ENCODE measurements around the gene C1QTNF1. TPM values are rescaled to one million over a fixed set of nuclear protein-coding genes. Genes with fewer than 3 reads are reported as not detected.
"Not testable (repeated sequence)": the region's sequence is repeated elsewhere in the genome, so short reads cannot be mapped to it uniquely, and the experiment has no call there.

The C1QTNF1 gene
- total and polyA plus RNA-seq, 4 donors = 7.4 to 84.5 (median 30.0) TPM

DNA sequence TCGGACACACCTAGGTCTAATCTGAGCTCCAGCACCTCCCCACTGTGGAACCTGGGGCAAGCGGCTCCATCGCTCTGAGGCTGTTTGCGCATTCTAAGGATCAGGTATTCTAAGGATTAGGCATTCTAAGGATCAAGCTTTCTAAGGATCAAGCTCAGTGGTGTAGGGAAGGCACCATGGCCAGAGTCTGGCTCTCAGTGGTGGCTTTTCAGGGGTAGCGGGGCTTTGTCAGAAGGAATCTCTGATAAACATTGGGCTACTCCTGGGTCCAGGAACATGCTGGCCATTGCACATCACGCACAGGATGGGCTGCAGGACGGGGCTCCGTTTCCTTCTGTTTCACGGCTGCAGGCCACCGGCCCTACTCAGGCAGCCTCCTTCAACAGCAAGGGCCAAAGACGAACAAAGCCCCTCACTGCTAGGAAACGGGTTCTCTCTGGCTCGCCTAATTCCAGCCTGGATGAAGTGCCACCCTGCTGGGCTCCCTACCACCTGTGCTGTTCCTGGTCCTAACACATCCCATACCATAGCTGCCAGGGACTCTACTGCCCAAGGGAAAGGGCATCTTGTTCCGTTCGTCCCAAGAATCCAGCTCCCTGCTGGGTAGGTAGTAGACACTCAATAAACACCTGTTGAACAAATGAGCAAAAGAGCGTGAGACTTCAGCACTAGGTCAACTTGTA, 5.5 kb downstream of the C1QTNF1 start:
- Histone ChIP-seq H3K27ac (ENCODE audit: low read depth in 1 of 2, low read length in 1 of 2) (no peak overlapping the region), H3K9ac (ENCODE audit: insufficient read depth in 1 of 2, low read length in 2 of 2) (no peak overlapping the region), H3K27me3 (ENCODE audit: control insufficient read depth in 3 of 3, insufficient read depth in 3 of 3, low read length in 2 of 3) (peaks cover 0 to 39% (median 9%) of the 10 kb centered on the region in 3 donors), H3K36me3 (ENCODE audit: control insufficient read depth in 4 of 4, insufficient read depth in 4 of 4, low read length in 4 of 4) (no peaks in the 10 kb centered on the region), H3K4me1 (ENCODE audit: control insufficient read depth in 5 of 5, insufficient read depth in 5 of 5, low read length in 5 of 5) (peaks cover 4 to 27% (median 10%) of the 10 kb centered on the region in 5 donors), H3K9me3 (ENCODE audit: control insufficient read depth in 4 of 4, insufficient read depth in 3 of 4, low read length in 3 of 4) (peaks cover 0 to 2% (median 0%) of the 10 kb centered on the region in 4 donors), H3K4me3 (no peak overlapping the region)
- DNase-seq = no peak
- TF ChIP-seq, protein P1, sequence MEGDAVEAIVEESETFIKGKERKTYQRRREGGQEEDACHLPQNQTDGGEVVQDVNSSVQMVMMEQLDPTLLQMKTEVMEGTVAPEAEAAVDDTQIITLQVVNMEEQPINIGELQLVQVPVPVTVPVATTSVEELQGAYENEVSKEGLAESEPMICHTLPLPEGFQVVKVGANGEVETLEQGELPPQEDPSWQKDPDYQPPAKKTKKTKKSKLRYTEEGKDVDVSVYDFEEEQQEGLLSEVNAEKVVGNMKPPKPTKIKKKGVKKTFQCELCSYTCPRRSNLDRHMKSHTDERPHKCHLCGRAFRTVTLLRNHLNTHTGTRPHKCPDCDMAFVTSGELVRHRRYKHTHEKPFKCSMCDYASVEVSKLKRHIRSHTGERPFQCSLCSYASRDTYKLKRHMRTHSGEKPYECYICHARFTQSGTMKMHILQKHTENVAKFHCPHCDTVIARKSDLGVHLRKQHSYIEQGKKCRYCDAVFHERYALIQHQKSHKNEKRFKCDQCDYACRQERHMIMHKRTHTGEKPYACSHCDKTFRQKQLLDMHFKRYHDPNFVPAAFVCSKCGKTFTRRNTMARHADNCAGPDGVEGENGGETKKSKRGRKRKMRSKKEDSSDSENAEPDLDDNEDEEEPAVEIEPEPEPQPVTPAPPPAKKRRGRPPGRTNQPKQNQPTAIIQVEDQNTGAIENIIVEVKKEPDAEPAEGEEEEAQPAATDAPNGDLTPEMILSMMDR (IDR thresholded peaks at IDR 0.05; ENCODE audit: control extremely low read depth, extremely low read depth) = no peak
- WGBS, 2 donors = 90 to 94% methylated on average over 16 of the region's 16 CpGs
- no peak for ATAC-seq (ENCODE audit: insufficient read depth, low FRiP score)

DNA sequence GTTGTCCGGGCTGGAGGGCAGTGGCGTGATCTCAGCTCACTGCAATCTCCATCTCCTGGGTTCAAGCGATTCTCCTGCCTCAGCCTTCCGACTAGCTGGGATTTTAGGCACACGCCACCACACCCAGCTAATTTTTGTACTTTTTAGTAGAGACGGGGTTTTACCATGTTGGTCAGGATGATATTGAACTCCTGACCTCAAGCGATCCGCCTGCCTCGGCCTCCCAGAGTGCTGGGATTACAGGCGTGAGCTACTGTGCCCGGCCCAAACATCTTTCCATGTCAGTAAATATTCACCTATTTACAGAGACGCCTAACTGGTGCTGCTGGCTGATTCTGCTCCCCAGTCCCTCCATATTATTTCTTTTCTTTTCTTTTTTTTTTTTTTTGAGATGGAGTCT, 6.7 kb downstream of the C1QTNF1 start:
- H3K27me3 ChIP-seq (ENCODE audit: control insufficient read depth in 3 of 3, insufficient read depth in 3 of 3, low read length in 2 of 3) = peaks cover 0 to 29% (median 6%) of the 10 kb centered on the region in 3 donors
- not testable (repeated sequence) for H3K36me3 ChIP-seq (ENCODE audit: control insufficient read depth in 4 of 4, insufficient read depth in 4 of 4, low read length in 4 of 4); H3K4me3 ChIP-seq; ATAC-seq (ENCODE audit: insufficient read depth, low FRiP score); DNase-seq; H3K9me3 ChIP-seq (ENCODE audit: control insufficient read depth in 4 of 4, insufficient read depth in 3 of 4, low read length in 3 of 4); H3K27ac ChIP-seq (ENCODE audit: low read depth in 1 of 2, low read length in 1 of 2); H3K9ac ChIP-seq (ENCODE audit: insufficient read depth in 1 of 2, low read length in 2 of 2)
- 94 to 95% methylated on average over 12 of the region's 12 CpGs for WGBS, 2 donors
- H3K4me1 ChIP-seq (ENCODE audit: control insufficient read depth in 5 of 5, insufficient read depth in 5 of 5, low read length in 5 of 5) = peaks cover 4 to 21% (median 10%) of the 10 kb centered on the region in 5 donors

DNA sequence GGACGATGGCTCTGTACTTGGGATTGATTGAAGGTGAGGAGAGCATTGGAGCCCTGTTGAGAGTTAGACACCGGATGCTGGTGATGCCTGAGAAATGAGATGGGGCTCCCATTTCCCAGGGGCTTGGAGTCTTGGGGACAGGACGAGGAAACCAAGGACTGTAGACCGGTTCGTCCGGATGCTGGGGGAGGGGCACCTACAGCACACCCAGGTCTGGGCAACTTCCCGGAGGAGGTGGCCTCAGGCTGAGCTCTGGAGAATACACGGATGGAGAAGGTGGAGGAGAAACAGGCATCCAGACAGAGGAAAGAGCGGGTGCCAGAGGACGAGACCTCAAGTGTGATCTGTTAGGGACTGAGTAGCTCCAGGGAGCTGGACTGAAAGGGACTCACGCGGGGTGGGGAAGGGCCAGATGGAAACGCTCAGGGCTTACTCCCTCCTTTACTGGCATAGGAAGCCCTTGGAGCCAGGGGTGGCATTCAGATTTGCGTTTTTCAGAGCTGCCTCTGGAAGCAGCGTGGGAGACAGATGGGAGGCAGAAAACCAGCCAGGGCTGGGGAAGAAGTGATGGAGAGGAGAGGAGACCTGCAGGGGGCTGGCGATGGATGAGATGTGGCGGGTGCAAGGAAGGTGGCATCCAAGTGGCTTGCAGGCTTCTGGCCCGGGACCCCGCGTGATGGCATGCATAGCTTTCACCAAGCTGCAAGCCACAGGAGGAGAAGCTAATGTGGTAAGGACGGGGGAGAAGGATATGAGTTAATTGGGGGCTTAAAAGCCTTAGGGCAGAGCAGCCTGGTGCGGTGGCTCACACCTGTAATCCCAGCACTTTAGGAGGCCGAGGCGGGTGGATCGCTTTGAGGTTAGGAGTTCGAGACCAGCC, 8.3 kb downstream of the C1QTNF1 start:
- TF ChIP-seq, protein P1 (IDR thresholded peaks at IDR 0.05; ENCODE audit: control extremely low read depth, extremely low read depth) = no peak
- Histone ChIP-seq H3K4me3 (no peak overlapping the region), H3K27ac (ENCODE audit: low read depth in 1 of 2, low read length in 1 of 2) (no peak overlapping the region), H3K27me3 (ENCODE audit: control insufficient read depth in 3 of 3, insufficient read depth in 3 of 3, low read length in 2 of 3) (peaks cover 0 to 17% (median 2%) of the 10 kb centered on the region in 3 donors), H3K9ac (ENCODE audit: insufficient read depth in 1 of 2, low read length in 2 of 2) (no peak overlapping the region), H3K36me3 (ENCODE audit: control insufficient read depth in 4 of 4, insufficient read depth in 4 of 4, low read length in 4 of 4) (no peaks in the 10 kb centered on the region), H3K9me3 (ENCODE audit: control insufficient read depth in 4 of 4, insufficient read depth in 3 of 4, low read length in 3 of 4) (peaks cover 0 to 2% (median 0%) of the 10 kb centered on the region in 4 donors), H3K4me1 (ENCODE audit: control insufficient read depth in 5 of 5, insufficient read depth in 5 of 5, low read length in 5 of 5) (peaks cover 1 to 14% (median 7%) of the 10 kb centered on the region in 5 donors)
- DNase-seq (no peak), ATAC-seq (ENCODE audit: insufficient read depth, low FRiP score) (no peak)
- WGBS, 2 donors = 87 to 91% methylated on average over 26 of the region's 26 CpGs

DNA sequence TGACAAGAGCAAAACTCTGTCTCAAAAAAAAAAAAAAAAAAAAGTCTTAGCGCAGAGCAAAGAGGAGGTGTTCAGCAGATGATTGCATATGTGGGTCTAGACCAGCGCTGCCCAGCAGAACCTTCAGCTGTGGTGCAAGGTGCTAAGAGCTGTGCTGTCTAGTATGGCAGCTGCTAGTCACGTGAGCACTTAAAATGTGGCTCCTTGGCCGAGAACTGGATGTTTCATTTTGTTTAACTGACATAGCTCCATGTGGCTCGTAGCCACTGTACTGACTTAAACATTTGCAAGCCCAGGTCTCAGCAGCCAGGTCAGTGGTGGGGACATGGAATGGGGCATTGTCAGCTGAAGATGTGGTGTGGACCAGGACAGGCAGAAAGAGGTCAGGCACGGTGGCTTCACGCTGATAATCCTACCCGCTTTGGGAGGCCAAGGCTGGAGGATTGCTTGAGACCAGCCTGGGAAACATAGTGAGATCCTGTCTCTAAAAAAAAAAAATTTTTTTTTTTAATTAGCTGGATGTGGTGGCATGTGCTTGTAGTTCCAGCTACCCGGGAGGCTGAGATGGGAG, 9.2 kb downstream of the C1QTNF1 start:
- Histone ChIP-seq H3K27me3 (ENCODE audit: control insufficient read depth in 3 of 3, insufficient read depth in 3 of 3, low read length in 2 of 3) (peaks cover 0 to 13% (median 0%) of the 10 kb centered on the region in 3 donors), H3K4me3 (no peak overlapping the region), H3K4me1 (ENCODE audit: control insufficient read depth in 5 of 5, insufficient read depth in 5 of 5, low read length in 5 of 5) (peaks cover 0 to 5% (median 2%) of the 10 kb centered on the region in 5 donors), H3K9ac (ENCODE audit: insufficient read depth in 1 of 2, low read length in 2 of 2) (no peak overlapping the region), H3K27ac (ENCODE audit: low read depth in 1 of 2, low read length in 1 of 2) (no peak overlapping the region), H3K36me3 (ENCODE audit: control insufficient read depth in 4 of 4, insufficient read depth in 4 of 4, low read length in 4 of 4) (no peaks in the 10 kb centered on the region), H3K9me3 (ENCODE audit: control insufficient read depth in 4 of 4, insufficient read depth in 3 of 4, low read length in 3 of 4) (peaks cover 0 to 2% (median 0%) of the 10 kb centered on the region in 4 donors)
- ATAC-seq (ENCODE audit: insufficient read depth, low FRiP score) (no peak), DNase-seq (no peak)
- WGBS, 2 donors = 84 to 93% methylated on average over 9 of the region's 9 CpGs
- TF ChIP-seq, protein P1 (IDR thresholded peaks at IDR 0.05; ENCODE audit: control extremely low read depth, extremely low read depth) = no peak
